ENCODE measurements around the gene PLD4.
"Not testable (repeated sequence)": the region's sequence is repeated elsewhere in the genome, so short reads cannot be mapped to it uniquely, and the experiment has no call there.

PLD4 gene

DNA sequence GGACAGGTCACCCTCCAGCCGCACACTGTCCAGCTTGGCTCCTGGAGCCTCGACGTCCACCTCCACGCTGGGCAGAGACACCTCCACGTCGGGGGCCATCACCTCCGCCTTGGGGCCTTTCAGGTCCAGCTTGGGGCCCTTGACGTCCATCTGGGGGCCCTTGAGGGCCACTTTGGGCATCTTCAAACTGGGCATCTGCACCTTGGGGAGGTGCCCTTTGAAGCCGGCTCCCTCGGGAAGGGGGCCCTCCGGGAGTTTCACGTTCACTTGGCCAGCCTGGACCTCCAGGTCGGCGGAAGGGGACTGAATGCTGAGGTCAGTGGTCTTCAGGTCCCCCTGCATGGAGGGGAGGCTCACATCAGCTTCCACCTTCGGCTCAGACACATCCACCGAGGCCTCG is 25.3 kb downstream of the PLD4 start:
- DNase-seq (ENCODE audit: low read depth), result no peak
- TF ChIP-seq, protein P1, sequence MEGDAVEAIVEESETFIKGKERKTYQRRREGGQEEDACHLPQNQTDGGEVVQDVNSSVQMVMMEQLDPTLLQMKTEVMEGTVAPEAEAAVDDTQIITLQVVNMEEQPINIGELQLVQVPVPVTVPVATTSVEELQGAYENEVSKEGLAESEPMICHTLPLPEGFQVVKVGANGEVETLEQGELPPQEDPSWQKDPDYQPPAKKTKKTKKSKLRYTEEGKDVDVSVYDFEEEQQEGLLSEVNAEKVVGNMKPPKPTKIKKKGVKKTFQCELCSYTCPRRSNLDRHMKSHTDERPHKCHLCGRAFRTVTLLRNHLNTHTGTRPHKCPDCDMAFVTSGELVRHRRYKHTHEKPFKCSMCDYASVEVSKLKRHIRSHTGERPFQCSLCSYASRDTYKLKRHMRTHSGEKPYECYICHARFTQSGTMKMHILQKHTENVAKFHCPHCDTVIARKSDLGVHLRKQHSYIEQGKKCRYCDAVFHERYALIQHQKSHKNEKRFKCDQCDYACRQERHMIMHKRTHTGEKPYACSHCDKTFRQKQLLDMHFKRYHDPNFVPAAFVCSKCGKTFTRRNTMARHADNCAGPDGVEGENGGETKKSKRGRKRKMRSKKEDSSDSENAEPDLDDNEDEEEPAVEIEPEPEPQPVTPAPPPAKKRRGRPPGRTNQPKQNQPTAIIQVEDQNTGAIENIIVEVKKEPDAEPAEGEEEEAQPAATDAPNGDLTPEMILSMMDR (IDR thresholded peaks at IDR 0.05; ENCODE audit: insufficient read depth, low read depth, low read length, missing control alignments), result no peak
- H3K4me3 ChIP-seq (ENCODE audit: low read length), result no peak overlapping the region

DNA sequence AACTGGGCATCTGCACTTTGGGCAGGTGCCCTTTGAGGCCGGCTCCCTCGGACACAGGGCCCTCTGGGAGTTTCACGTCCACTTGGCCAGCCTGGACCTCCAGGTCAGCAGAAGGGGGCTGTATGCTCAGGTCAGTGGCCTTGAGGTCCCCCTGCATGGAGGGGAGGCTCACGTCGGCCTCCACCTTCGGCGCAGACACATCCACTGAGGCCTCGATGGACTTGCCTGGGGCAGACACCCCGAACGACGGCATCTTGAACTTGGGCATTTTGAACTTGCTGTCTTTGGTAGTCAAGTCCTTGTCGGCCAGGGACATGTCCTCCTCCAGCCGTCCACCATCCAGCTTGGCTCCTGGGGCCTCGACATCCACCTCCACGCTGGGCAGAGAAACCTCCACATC is 26.0 kb downstream of the PLD4 start:
- H3K4me3 ChIP-seq (ENCODE audit: low read length), result not testable (repeated sequence)

DNA sequence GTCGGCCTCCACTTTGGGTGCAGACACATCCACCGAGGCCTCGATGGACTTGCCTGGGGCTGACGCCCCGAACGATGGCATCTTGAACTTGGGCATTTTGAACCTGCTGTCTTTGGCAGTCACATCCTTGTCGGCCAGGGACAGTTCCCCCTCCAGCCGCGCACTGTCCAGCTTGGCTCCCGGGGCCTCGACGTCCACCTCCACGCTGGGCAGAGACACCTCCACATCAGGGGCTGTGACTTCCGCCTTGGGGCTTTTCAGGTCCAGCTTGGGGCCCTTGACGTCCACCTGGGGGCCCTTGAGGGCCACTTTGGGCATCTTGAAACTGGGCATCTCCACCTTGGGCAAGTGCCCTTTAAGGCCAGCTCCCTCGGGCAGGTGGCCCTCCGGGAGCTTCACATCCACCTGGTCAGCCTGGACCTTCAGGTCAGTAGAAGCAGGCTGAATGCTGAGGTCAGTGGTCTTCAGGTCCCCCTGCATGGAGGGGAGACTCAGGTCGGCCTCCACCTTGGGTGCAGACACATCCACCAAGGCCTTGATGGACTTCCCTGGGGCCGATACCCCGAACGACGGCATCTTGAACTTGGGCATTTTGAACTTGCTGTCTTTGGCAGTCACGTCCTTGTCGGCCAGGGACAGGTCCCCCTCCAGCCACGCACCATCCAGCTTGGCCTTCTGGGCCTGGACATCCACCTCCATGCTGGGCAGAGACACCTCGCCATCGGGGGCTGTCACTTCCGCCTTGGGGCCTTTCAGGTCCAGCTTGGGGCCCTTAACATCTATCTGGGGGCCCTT is 27.4 kb downstream of the PLD4 start:
- not testable (repeated sequence) for DNase-seq (ENCODE audit: low read depth); H3K4me3 ChIP-seq (ENCODE audit: low read length)

More for the DNA sequence above, 26.0 kb downstream of the PLD4 start:
- DNase-seq (ENCODE audit: low read depth), result not testable (repeated sequence)

DNA sequence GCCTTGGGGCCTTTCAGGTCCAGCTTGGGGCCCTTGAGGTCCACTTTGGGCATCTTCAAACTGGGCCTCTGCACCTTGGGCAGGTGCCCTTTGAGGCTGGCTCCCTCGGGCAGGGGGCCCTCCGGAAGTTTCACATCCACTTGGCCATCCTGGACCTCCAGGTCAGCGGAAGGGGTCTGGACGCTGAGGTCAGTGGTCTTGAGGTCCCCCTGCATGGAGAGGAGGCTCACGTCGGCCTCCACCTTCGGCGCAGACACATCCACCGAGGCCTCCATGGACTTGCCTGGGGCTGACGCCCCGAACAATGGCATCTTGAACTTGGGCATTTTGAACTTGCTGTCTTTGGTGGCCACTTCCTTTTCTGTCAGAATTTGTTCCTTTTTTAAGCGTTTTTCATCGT is 28.4 kb downstream of the PLD4 start:
- TF ChIP-seq, protein P1 (IDR thresholded peaks at IDR 0.05; ENCODE audit: insufficient read depth, low read depth, low read length, missing control alignments), result no peak
- no peak overlapping the region for H3K4me3 ChIP-seq (ENCODE audit: low read length)
- no peak for DNase-seq (ENCODE audit: low read depth)

DNA sequence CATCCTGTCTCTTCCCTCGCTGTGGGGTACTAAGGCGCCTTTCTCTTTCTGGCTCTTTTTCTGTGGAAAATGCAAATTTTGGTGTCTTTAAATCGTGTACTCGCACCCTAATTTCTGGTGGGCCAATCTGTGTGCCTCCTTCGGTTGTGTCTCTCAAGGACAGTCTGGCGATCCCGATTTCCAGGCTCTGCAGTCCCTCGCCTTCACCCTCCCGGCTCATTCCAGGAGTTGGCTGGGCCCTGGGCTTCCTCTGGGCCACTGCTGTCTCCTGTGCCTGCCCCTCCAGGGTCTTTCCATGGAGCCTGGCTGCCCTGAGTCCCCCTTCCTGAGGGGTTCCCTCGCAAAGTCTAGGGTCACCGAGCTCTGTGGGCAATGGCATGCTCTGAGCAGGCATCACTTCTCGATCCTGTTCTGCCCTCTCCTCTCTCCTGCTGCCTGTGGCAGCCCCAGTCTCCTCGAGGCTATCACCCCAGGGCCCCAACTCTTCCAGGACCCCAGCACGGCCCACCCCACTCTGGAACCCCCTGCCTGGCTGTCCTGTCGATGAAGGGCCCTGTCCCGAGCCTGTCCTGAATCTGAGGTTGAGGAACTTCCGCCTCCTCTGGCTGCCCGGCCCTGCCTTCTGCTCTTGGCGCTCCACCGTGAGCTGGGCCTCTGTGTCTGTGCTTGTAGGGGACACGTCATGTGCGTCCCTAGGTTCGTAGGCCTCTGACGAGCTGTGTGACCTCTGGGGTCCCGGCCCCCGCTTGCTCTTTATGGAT is 29.4 kb downstream of the PLD4 start:
- TF ChIP-seq, protein P1 (IDR thresholded peaks at IDR 0.05; ENCODE audit: insufficient read depth, low read depth, low read length, missing control alignments), result no peak

DNA sequence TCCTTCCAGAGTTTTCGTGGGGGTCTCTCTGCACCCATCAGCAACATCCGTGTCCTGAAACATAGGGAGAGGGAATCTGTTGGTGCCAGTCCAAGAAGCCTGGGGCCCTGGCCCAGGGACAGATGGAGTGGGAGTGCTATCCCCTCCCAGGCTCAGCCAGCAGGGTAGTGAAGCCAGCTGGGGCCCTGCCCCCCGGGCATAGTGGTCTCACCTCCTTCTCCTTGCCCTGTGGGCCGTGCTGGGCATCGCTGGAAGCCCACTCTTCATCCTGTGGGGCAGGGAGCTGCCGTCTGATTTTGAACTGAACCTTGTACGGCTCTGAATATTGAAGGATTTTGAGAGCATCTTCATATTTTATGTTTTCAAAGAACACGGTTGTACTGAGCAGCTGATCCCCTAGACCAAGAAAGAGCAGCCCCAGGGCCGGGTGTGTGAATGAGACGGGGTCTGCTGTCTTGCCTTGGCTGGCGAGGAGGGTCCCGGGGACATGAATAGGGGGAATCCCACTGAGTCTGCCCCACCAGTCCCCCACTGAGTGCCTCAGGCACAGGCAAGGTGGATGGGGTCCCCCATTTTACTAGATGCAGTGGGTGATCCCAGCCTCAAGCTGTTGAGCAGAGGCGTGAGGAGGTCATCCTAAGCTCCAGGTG is 30.2 kb downstream of the PLD4 start:
- no peak for DNase-seq (ENCODE audit: low read depth)
- TF ChIP-seq, protein P1 (IDR thresholded peaks at IDR 0.05; ENCODE audit: insufficient read depth, low read depth, low read length, missing control alignments), result no peak
- no peak overlapping the region for H3K4me3 ChIP-seq (ENCODE audit: low read length)

More for the DNA sequence above, 29.4 kb downstream of the PLD4 start:
- H3K4me3 ChIP-seq (ENCODE audit: low read length), result no peak overlapping the region
- no peak for DNase-seq (ENCODE audit: low read depth)

DNA sequence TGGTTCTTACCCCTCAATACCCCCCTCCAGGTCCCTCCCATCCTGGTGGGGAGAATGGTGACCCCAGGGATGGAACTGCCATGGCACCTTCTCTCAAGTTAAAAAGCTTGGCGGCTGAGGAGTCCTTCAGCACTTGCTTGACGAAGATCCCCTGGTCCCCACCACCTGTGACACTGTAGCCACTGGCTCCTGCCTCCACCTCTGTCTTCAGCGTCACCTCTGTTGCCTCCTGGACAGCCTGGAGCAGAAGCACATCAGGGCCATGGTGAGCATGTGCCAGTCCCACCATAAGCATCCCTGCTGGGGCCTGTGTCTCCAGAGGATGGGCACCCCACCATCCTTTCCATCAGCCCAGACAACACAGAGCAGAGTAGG is 30.7 kb downstream of the PLD4 start:
- TF ChIP-seq, protein P1 (IDR thresholded peaks at IDR 0.05; ENCODE audit: insufficient read depth, low read depth, low read length, missing control alignments), result no peak
- DNase-seq (ENCODE audit: low read depth), result no peak

More for the DNA sequence above, 30.7 kb downstream of the PLD4 start:
- no peak overlapping the region for H3K4me3 ChIP-seq (ENCODE audit: low read length)
